Measurements from ENCODE around the gene ERCC2. TPM values are rescaled to one million over a fixed set of nuclear protein-coding genes. Genes with fewer than 3 reads are reported as not detected.
"Not testable (repeated sequence)": the region's sequence is repeated elsewhere in the genome, so short reads cannot be mapped to it uniquely, and the experiment has no call there.

The ERCC2 gene
- total and polyA plus RNA-seq, 2 experiments from 2014 or later, result 33.3 to 81.1 TPM

DNA sequence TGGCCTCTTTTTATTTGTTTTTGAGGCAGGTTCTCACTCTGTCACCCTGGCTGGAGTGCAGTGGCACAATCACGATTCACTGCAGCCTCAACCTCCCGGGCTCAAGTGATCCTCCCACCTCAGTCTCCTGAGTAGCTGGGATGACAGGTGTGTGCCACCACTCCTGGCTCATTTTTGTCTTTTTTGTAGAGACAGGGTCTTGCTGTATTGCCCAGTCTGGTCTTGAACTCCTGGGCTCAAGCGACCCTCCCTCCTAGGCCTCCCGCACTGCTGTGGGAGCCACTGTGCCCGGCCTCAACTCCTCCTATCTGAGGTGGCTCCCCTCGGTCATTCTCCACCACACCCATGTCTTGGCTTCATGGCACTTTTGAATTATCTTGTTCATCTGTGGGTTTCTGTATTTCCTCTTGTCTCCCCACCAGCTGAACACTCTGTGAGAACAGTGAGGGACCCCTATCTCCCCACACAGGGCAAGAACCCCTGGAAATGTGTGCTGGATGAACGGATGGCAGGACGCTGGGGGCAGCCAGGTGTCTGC is 55.6 kb downstream of the ERCC2 start:
- H3F3A ChIP-seq (replicated peaks; ENCODE audit: low read depth), result no peaks in the 10 kb centered on the region
- H3K9me2 ChIP-seq (ENCODE audit: insufficient read depth), result no peaks in the 10 kb centered on the region
- Mint-ChIP-seq H3K4me1 (no peaks in the 10 kb centered on the region; the same call in 2 of the 3 replicates), H3K36me3 (ENCODE audit: low read depth) (no peaks in the 10 kb centered on the region), H3K27me3 (ENCODE audit: insufficient read depth, low read depth, poor library complexity) (peaks cover 36% of the 10 kb centered on the region), H3K27ac (no peak overlapping the region), H3K4me3 (no peak overlapping the region), H3K9me3 (no peaks in the 10 kb centered on the region)
- no peaks in the 10 kb centered on the region for H3K4me1 ChIP-seq (ENCODE audit: insufficient read depth)
- no peak overlapping the region for H3K27ac ChIP-seq (ENCODE audit: low read depth)
- DNase-seq (ENCODE audit: low spot score) (no peak), ATAC-seq (no peak)
- TF ChIP-seq ZNF331 (CRISPR knock-in tag; IDR thresholded peaks at IDR 0.05; ENCODE audit: low read depth), result no peak
- TF ChIP-seq CREB1 (CRISPR knock-in tag; IDR thresholded peaks at IDR 0.05; ENCODE audit: low read depth), result no peak
- TF ChIP-seq, protein P1, sequence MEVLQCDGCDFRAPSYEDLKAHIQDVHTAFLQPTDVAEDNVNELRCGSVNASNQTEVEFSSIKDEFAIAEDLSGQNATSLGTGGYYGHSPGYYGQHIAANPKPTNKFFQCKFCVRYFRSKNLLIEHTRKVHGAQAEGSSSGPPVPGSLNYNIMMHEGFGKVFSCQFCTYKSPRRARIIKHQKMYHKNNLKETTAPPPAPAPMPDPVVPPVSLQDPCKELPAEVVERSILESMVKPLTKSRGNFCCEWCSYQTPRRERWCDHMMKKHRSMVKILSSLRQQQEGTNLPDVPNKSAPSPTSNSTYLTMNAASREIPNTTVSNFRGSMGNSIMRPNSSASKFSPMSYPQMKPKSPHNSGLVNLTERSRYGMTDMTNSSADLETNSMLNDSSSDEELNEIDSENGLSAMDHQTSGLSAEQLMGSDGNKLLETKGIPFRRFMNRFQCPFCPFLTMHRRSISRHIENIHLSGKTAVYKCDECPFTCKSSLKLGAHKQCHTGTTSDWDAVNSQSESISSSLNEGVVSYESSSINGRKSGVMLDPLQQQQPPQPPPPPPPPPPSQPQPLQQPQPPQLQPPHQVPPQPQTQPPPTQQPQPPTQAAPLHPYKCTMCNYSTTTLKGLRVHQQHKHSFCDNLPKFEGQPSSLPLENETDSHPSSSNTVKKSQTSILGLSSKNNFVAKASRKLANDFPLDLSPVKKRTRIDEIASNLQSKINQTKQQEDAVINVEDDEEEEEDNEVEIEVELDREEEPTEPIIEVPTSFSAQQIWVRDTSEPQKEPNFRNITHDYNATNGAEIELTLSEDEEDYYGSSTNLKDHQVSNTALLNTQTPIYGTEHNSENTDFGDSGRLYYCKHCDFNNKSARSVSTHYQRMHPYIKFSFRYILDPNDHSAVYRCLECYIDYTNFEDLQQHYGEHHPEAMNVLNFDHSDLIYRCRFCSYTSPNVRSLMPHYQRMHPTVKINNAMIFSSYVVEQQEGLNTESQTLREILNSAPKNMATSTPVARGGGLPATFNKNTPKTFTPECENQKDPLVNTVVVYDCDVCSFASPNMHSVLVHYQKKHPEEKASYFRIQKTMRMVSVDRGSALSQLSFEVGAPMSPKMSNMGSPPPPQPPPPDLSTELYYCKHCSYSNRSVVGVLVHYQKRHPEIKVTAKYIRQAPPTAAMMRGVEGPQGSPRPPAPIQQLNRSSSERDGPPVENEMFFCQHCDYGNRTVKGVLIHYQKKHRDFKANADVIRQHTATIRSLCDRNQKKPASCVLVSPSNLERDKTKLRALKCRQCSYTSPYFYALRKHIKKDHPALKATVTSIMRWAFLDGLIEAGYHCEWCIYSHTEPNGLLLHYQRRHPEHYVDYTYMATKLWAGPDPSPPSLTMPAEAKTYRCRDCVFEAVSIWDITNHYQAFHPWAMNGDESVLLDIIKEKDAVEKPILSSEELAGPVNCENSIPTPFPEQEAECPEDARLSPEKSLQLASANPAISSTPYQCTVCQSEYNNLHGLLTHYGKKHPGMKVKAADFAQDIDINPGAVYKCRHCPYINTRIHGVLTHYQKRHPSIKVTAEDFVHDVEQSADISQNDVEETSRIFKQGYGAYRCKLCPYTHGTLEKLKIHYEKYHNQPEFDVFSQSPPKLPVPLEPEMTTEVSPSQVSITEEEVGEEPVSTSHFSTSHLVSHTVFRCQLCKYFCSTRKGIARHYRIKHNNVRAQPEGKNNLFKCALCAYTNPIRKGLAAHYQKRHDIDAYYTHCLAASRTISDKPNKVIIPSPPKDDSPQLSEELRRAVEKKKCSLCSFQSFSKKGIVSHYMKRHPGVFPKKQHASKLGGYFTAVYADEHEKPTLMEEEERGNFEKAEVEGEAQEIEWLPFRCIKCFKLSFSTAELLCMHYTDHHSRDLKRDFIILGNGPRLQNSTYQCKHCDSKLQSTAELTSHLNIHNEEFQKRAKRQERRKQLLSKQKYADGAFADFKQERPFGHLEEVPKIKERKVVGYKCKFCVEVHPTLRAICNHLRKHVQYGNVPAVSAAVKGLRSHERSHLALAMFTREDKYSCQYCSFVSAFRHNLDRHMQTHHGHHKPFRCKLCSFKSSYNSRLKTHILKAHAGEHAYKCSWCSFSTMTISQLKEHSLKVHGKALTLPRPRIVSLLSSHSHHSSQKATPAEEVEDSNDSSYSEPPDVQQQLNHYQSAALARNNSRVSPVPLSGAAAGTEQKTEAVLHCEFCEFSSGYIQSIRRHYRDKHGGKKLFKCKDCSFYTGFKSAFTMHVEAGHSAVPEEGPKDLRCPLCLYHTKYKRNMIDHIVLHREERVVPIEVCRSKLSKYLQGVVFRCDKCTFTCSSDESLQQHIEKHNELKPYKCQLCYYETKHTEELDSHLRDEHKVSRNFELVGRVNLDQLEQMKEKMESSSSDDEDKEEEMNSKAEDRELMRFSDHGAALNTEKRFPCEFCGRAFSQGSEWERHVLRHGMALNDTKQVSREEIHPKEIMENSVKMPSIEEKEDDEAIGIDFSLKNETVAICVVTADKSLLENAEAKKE (CRISPR knock-in tag; IDR thresholded peaks at IDR 0.05), result no peak
- H3K27me3 ChIP-seq (ENCODE audit: insufficient read depth), result peaks cover 44% of the 10 kb centered on the region
- no peaks in the 10 kb centered on the region for H3K79me2 ChIP-seq (replicated peaks; ENCODE audit: insufficient read depth)
- H3K4me3 ChIP-seq, result no peak overlapping the region
- no peaks in the 10 kb centered on the region for H4K20me1 ChIP-seq (replicated peaks; ENCODE audit: insufficient read depth)
- no peak overlapping the region for H3K4me2 ChIP-seq
- no peak overlapping the region for H2AFZ ChIP-seq
- H3K36me3 ChIP-seq (ENCODE audit: insufficient read depth), result no peaks in the 10 kb centered on the region

DNA sequence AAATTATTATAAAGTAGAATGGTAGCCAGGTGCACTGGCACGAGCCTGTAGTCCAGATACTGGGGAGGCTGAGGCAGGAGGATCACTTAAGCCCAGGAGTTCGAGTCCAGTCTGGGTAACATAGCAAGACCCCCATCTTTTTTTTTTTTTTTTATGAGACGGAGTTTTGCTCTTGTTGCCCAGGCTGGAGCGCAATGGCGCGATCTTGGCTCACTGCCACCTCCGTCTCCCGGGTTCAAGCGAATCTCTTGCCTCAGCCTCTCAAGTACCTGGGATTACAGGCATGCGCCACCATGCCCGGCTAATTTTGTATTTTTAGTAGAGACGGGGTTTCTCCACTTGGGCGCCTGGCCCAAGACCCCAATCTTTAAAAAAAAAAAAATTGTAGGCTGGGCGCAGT is 58.1 kb downstream of the ERCC2 start:
- H3K4me1 Mint-ChIP-seq; H3K4me3 ChIP-seq; H3K9me3 Mint-ChIP-seq; H4K20me1 ChIP-seq (replicated peaks; ENCODE audit: insufficient read depth); DNase-seq (ENCODE audit: low spot score); H3K27ac ChIP-seq (ENCODE audit: low read depth); H3K36me3 Mint-ChIP-seq (ENCODE audit: low read depth); H3K27ac Mint-ChIP-seq; H3K36me3 ChIP-seq (ENCODE audit: insufficient read depth); H3F3A ChIP-seq (replicated peaks; ENCODE audit: low read depth); H3K4me3 Mint-ChIP-seq; H3K4me1 ChIP-seq (ENCODE audit: insufficient read depth); H3K9me2 ChIP-seq (ENCODE audit: insufficient read depth); ATAC-seq; H3K79me2 ChIP-seq (replicated peaks; ENCODE audit: insufficient read depth); H3K4me2 ChIP-seq: not testable (repeated sequence)
- peaks cover 28% of the 10 kb centered on the region for H3K27me3 ChIP-seq (ENCODE audit: insufficient read depth)
- peaks cover 28% of the 10 kb centered on the region for H3K27me3 Mint-ChIP-seq (ENCODE audit: insufficient read depth, low read depth, poor library complexity)
- H2AFZ ChIP-seq, result 0 out of 2 replicates have a peak overlapping the region, but pooled peaks have one; percentile 81

Measured in GM23338 (cell line).